ENCODE results near the gene MCAM.

Gene MCAM

GRCh38 chr11:119342023-119342300, 25.0 kb upstream of the MCAM start:
- Histone ChIP-seq H2AFZ (ENCODE audit: low read depth, low read length) (no peak overlapping the region), H3K4me1 (ENCODE audit: insufficient read depth, low read length) (peaks cover 11% of the 10 kb centered on the region), H4K20me1 (ENCODE audit: insufficient read depth, low read length) (peaks cover 4% of the 10 kb centered on the region; the same call in 1 of the 2 replicates), H3K36me3 (ENCODE audit: insufficient read depth, low read length) (peaks cover 12% of the 10 kb centered on the region; the same call in 1 of the 2 replicates), H3K4me3 (ENCODE audit: low read depth in 1 of 2, low read length in 2 of 2) (no peak overlapping the region), H3K4me2 (ENCODE audit: insufficient read depth, low read length) (no peak overlapping the region), H3K79me2 (ENCODE audit: insufficient read depth, low read length) (peaks cover 7% of the 10 kb centered on the region; the same call in 1 of the 2 replicates), H3K27ac (ENCODE audit: low read length) (no peak overlapping the region), H3K9me3 (ENCODE audit: insufficient read depth, low read length, severe bottlenecking) (no peaks in the 10 kb centered on the region), H3K9ac (ENCODE audit: low read depth, low read length) (no peak overlapping the region), H3K27me3 (ENCODE audit: insufficient read depth, low read length, poor library complexity) (no peaks in the 10 kb centered on the region)
- no peak for TF ChIP-seq CTCF (IDR thresholded peaks at IDR 0.05; ENCODE audit: borderline replicate concordance, extremely low read depth, low read length, poor library complexity, severe bottlenecking)
- no peak for TF ChIP-seq EZH2 (IDR thresholded peaks at IDR 0.05; ENCODE audit: borderline replicate concordance, low read depth, low read length, severe bottlenecking)
- DNase-seq = no peak
- no peak for ATAC-seq (ENCODE audit: insufficient read depth, low read depth)

GRCh38 chr11:119341222-119342022, 24.5 kb upstream of the MCAM start:
- peaks cover 4% of the 10 kb centered on the region; the same call in 1 of the 2 replicates for H4K20me1 ChIP-seq (ENCODE audit: insufficient read depth, low read length)
- H2AFZ ChIP-seq (ENCODE audit: low read depth, low read length) = no peak overlapping the region
- peaks cover 17% of the 10 kb centered on the region for H3K36me3 ChIP-seq (ENCODE audit: insufficient read depth, low read length)
- ATAC-seq (ENCODE audit: insufficient read depth, low read depth) = no peak
- H3K4me2 ChIP-seq (ENCODE audit: insufficient read depth, low read length) = no peak overlapping the region
- H3K79me2 ChIP-seq (ENCODE audit: insufficient read depth, low read length) = peaks cover 11% of the 10 kb centered on the region
- H3K4me1 ChIP-seq (ENCODE audit: insufficient read depth, low read length) = peaks cover 17% of the 10 kb centered on the region
- H3K27me3 ChIP-seq (ENCODE audit: insufficient read depth, low read length, poor library complexity) = no peaks in the 10 kb centered on the region
- no peak overlapping the region for H3K9ac ChIP-seq (ENCODE audit: low read depth, low read length)
- no peak overlapping the region for H3K27ac ChIP-seq (ENCODE audit: low read length)
- H3K4me3 ChIP-seq (ENCODE audit: low read depth in 1 of 2, low read length in 2 of 2) = no peak overlapping the region
- H3K9me3 ChIP-seq (ENCODE audit: insufficient read depth, low read length, severe bottlenecking) = no peaks in the 10 kb centered on the region
- no peak for DNase-seq
- no peak for TF ChIP-seq EZH2 (IDR thresholded peaks at IDR 0.05; ENCODE audit: borderline replicate concordance, low read depth, low read length, severe bottlenecking)
- TF ChIP-seq CTCF (IDR thresholded peaks at IDR 0.05; ENCODE audit: borderline replicate concordance, extremely low read depth, low read length, poor library complexity, severe bottlenecking) = no peak

GRCh38 chr11:119340335-119341221, 23.6 kb upstream of the MCAM start, which contains the start of gene C1QTNF5:
Gene C1QTNF5, minus strand, starts transcription at chr11:119340883. Its CDS starts 486 bp downstream, at chr11:119340397.
- no peaks in the 10 kb centered on the region for H3K27me3 ChIP-seq (ENCODE audit: insufficient read depth, low read length, poor library complexity)
- no peak within 1 kb of the TSS for H2AFZ ChIP-seq (ENCODE audit: low read depth, low read length)
- no peak within 1 kb of the TSS for H3K4me3 ChIP-seq (ENCODE audit: low read depth in 1 of 2, low read length in 2 of 2)
- peaks cover 26% of the 10 kb centered on the region for H3K36me3 ChIP-seq (ENCODE audit: insufficient read depth, low read length)
- H3K79me2 ChIP-seq (ENCODE audit: insufficient read depth, low read length) = peaks cover 19% of the 10 kb centered on the region
- ATAC-seq (ENCODE audit: insufficient read depth, low read depth) = no peak
- H3K9ac ChIP-seq (ENCODE audit: low read depth, low read length) = no peak within 1 kb of the TSS
- peaks cover 25% of the 10 kb centered on the region for H3K4me1 ChIP-seq (ENCODE audit: insufficient read depth, low read length)
- H3K9me3 ChIP-seq (ENCODE audit: insufficient read depth, low read length, severe bottlenecking) = no peaks in the 10 kb centered on the region
- no peak within 1 kb of the TSS for H3K27ac ChIP-seq (ENCODE audit: low read length)
- H3K4me2 ChIP-seq (ENCODE audit: insufficient read depth, low read length) = no peak within 1 kb of the TSS
- TF ChIP-seq CTCF (IDR thresholded peaks at IDR 0.05; ENCODE audit: borderline replicate concordance, extremely low read depth, low read length, poor library complexity, severe bottlenecking) = no peak
- DNase-seq = no peak
- H4K20me1 ChIP-seq (ENCODE audit: insufficient read depth, low read length) = peaks cover 6% of the 10 kb centered on the region; the same call in 1 of the 2 replicates
